Adrenal gland (tissue), 5 donors: ENCODE measurements around the gene TIMM44.

Source experiments
- CTCF ChIP-seq, 6 experiments: fragments of 450-650 bp in 4 of 6; fragments of 200-600 bp in 2 of 6; sonication (generic) in 1 of 6; IDR thresholded peaks; 1 replicate in 5 of 6; 2 replicates in 1 of 6; pipeline versions ENCODE4 v1.5.1 to v1.8.0; 2016 to 2021; ENCODE audit warnings: antibody characterized with exemption in 6 of 6, mild to moderate bottlenecking in 2 of 6, moderate library complexity in 1 of 6
- POLR2A ChIP-seq, 2 donors: fragments of 450-650 bp; IDR thresholded peaks; one replicate each; pipeline ENCODE4 v1.6.1; 2017; ENCODE audit warnings: antibody characterized with exemption in 2 of 2, mild to moderate bottlenecking in 2 of 2, moderate library complexity in 1 of 2
- donor health status: DM: no; HTN: no; CAD: no.

DNA sequence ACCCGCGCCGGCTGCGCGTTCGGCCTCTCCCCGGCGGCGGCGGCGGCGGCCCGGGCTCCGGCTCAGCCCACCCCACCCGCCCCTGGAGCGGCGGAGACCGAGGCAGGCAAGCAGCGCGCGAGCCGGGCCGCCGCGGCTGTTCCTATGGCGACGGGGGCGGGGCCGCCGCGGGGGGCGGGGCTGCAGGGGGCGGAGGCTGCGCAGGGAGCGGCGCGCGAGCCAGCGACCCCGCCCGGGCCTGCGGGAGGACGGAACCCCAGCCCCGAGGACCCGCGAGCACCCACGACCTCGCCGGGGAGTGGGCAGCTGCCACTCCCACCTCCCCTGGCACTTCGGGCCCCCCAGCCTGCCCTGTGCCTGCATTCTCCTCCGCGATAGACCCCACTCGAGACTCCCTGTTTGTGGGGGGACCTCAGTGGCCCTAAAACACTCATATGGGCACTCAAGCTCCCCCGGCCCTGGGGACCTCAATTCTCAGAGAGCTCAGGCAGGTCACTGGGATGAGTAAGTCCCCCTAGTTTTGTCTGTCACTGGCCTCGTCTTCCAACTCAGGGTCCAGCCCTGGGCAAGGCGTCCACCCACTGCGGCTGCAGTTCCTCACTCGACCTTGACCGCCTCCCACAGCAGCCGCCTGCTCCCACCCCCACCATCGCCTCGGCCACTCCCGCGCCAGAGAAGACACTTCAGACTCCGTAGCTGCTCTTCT, 17.3 kb downstream of the TIMM44 start, which contains the start of gene CTXN1:
- TF ChIP-seq CTCF (IDR thresholded peaks at IDR 0.05), result peak in 3 of 6 experiments; percentile 7 to 31 (median 18)
- TF ChIP-seq POLR2A (IDR thresholded peaks at IDR 0.05), result peak in 1 of 2 donors; percentile 67
